UCSD-AML1 (cell line): ENCODE measurements around the gene MED27.

ENCODE experiments used
- DNase-seq: peaks from one replicate; lab custom pipeline; 2025; ENCODE audit not compliant: unreplicated experiment; lab: John Stamatoyannopoulos, UW

MED27 gene

GRCh38 chr9:131889437-131890251, 190.0 kb downstream of the MED27 start:
- DNase-seq = no peak

DNA sequence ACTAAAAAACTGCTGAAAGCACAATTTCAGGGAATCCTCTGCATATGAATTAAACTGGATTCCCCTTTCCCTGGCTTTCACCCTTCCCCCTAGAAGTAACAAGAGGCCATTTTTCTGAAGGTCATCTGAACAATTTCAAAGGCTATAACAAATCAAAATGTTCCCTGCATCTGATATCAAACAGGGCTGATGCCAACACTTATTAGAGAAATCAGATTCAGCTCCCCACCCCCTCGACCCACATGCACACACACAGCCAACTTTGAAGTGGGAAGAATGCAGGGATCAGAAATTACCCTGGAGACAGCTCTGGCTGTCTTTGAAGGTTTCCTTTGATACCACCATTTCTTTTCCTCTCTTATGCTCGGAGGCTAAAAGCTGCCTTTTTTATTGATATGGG, 190.7 kb downstream of the MED27 start:
- no peak for DNase-seq

- no peak for DNase-seq
Observed at GRCh38 chr9:131887680-131888079, 192.0 kb downstream of the MED27 start.

- no peak for DNase-seq
Observed at GRCh38 chr9:131886826-131887225, 192.8 kb downstream of the MED27 start.

DNA sequence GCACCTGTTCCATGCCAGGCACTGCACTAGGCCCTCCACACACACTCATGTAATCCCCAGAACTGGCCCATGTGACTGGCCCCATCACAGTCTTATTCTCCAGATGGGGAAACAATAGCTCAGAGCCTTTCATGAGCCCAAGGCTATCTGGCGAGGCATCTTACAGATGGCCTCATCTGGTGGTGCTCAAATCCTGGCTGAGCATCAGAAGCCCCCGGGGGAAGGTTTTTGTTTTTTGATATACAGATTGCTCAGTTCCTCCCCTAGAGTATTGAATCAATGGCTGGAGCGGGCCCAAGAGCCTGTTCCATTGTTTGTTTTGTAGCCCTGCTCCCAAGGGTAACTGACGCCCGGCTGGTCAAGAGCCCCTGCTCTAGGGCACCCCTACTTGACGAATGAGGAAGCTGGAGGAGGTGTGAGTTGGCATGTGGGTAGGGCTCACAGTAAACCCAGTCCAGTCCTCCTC, 194.5 kb downstream of the MED27 start:
- DNase-seq = no peak

- DNase-seq = no peak
Observed at GRCh38 chr9:131884222-131884621, 195.4 kb downstream of the MED27 start.

DNA sequence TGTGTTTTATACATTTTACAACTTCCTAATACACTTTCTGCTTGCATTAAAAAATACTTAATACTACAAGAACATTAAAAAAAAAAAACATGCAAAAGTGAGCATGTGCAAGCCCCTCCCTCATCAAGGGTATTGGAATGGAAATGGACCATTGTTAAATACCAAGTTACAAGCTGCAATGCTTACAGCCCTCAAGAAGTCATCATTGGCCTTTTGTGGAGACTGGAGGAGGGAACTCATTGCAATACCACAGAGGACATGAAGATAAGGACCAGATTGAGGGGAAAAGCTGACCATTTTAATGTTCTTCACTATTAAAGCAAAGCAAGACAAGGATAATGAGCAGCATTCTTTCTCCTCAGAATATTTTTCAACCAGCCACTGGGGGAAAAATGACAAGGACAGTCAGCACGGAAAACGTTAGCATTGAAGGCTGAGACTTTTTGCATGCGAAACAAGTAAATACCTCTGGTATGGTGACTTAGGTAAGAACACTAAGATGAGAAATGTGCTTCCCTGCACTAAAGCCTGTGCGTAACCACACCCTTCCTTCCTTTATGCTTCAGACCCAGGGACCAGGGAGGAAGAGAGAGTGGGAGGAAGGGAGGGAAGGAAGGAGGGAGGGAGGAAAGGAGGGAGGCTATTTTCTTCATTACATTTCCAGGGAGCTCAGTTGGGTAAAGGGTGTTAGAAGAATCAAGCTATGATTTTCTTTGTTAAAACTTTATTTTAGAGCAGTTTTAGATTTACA, 198.7 kb downstream of the MED27 start:
- DNase-seq = no peak

- no peak for DNase-seq
Observed at GRCh38 chr9:131879911-131880290, 199.8 kb downstream of the MED27 start.

GRCh38 chr9:131879181-131879910, 200.3 kb downstream of the MED27 start:
- DNase-seq = peak; percentile 50

DNA sequence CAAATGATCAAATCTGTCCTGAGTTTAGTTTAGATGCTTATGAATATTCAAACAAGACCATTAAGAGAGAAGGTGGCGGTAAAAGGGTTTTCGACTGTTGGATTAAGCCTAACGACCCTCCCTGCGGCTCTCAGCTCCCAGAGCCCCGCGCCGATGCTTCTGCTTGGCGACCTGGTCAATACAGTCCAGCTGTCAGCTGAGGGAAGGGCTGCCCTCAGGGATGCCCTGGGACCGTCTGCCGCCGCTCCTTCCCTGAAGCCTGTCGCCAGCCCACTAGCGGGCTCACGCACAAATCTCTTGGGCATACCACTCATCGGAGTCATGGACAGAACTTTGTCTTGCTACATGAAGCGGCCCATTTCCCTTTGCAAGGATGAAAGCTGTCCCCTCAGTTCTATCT, 203.2 kb downstream of the MED27 start:
- DNase-seq = no peak

DNA sequence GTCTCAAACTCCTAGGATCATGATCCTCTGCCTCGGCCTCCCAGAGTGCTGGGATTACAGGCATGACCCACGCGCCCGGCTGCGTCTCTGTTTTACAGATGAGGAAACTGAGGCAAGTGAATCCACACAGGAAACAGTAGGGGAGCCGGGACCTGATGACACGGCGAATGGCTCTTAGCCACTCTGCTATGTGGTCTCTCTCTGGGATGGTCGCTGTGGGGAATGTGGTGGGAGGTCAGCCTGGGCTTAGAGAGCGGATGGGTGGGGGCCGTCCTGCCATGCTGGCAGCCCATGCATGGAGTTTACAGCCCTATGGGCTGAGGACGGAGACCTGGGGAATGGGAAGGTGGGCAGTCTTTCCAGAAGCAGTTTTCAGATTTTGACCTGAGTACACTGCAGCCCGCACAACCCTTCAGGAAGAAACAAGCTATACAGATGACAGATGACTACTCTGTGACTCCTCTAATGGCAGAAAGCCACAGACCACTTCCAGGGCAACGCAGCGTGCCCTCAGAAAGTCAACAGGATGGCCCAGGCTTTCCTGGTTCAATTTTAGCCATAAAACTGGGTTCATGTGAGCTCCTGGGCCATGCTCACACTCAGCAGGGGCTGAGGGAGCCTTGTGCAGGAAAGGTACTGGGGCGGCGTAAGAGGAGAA, 203.7 kb downstream of the MED27 start:
- peak; percentile 76 for DNase-seq

GRCh38 chr9:131874916-131875670, 204.6 kb downstream of the MED27 start:
- no peak for DNase-seq

GRCh38 chr9:131874447-131874846, 205.2 kb downstream of the MED27 start:
- DNase-seq = no peak

GRCh38 chr9:131873891-131874440, 205.7 kb downstream of the MED27 start:
- no peak for DNase-seq

GRCh38 chr9:131873335-131873734, 206.3 kb downstream of the MED27 start:
- no peak for DNase-seq

- no peak for DNase-seq
Observed at GRCh38 chr9:131872702-131873101, 207.0 kb downstream of the MED27 start.

DNA sequence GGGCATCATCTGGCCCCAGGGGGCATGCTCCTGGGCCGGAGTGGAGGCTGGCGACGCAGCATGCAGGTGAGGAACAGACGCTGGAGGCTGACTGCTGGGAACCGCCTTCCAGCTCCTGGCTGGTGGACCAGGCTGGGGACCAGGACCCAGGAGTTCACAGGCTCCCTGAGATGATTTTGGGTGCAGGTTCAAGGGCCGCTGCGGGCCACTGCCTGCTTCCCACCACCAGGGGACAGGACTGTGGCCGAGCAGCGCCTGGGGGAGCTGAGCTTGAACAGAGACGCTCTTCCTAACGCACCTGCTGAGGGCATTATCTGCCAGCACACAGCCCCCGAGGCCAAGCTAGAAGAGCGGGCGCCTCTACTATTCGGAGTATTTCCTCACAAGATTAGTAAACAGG, 207.7 kb downstream of the MED27 start:
- DNase-seq = no peak

- no peak for DNase-seq
Observed at GRCh38 chr9:131870156-131870555, 209.5 kb downstream of the MED27 start.

- DNase-seq = no peak
Observed at GRCh38 chr9:131869348-131869747, 210.3 kb downstream of the MED27 start.

- no peak for DNase-seq
Observed at GRCh38 chr9:131868766-131869165, 210.9 kb downstream of the MED27 start.
